A549 (cell line): Measurements from ENCODE around the gene NPBWR2.

ENCODE experiments used
- CBX2 ChIP-seq: fragments of 200-600 bp; sonication (generic); IDR thresholded peaks from 2 replicates; pipeline ENCODE4 v1.6.1; 2016; ENCODE audit warnings: low read depth, mild to moderate bottlenecking, borderline replicate concordance
- CTCF ChIP-seq: fragments of >200 bp; sonication (Bioruptor Twin); formaldehyde crosslinking; IDR thresholded peaks from 3 replicates; pipeline ENCODE4 v1.5.1; 2016
- EP300 ChIP-seq, 2 experiments: fragments of >200 bp; sonication (Bioruptor Twin); formaldehyde crosslinking; IDR thresholded peaks; 2 replicates in 1 of 2; 3 replicates in 1 of 2; pipeline ENCODE4 v1.6.1; 2016 to 2017
- FOSB ChIP-seq: fragments of 250-450 bp; sonication (Bioruptor Pico); IDR thresholded peaks from 2 replicates; pipeline ENCODE4 v1.5.0; 2020; ENCODE audit warnings: mild to moderate bottlenecking, moderate library complexity
- HOXA7 ChIP-seq: fragments of 250-450 bp; sonication (Bioruptor Pico); IDR thresholded peaks from 2 replicates; pipeline ENCODE4 v1.5.0; 2020; ENCODE audit warnings: mild to moderate bottlenecking, moderate library complexity
- MAX ChIP-seq: IDR thresholded peaks from 2 replicates; pipeline ENCODE4 v1.6.1; 2012
- PBX3 ChIP-seq: IDR thresholded peaks from 2 replicates; pipeline ENCODE4 v1.6.1; 2012
- PHF8 ChIP-seq: fragments of 200-600 bp; sonication (generic); IDR thresholded peaks from 2 replicates; pipeline ENCODE4 v1.6.1; 2016; ENCODE audit warnings: low read depth, mild to moderate bottlenecking, antibody characterized with exemption, moderate library complexity, borderline replicate concordance
- POLR2A ChIP-seq: IDR thresholded peaks from 2 replicates; pipeline ENCODE4 v1.6.1; 2012; ENCODE audit warnings: mild to moderate bottlenecking, low read length
- POLR2AphosphoS2 ChIP-seq: conservative IDR thresholded peaks from 2 replicates; pipeline ENCODE4 v1.6.1; 2012; ENCODE audit warnings: low read length, improper control_type of control experiment, inconsistent platforms
- REST ChIP-seq: fragments of 200-600 bp; sonication (generic); IDR thresholded peaks from 2 replicates; pipeline ENCODE4 v1.6.1; 2016; ENCODE audit warnings: antibody characterized with exemption, mild to moderate bottlenecking, moderate library complexity
- RNF2 ChIP-seq: fragments of 200-600 bp; sonication (generic); IDR thresholded peaks from 2 replicates; pipeline ENCODE4 v1.6.1; 2016; ENCODE audit warnings: low read depth, mild to moderate bottlenecking, antibody characterized with exemption, moderate library complexity, borderline replicate concordance
- SMC3 ChIP-seq: fragments of >200 bp; sonication (Bioruptor Twin); formaldehyde crosslinking; IDR thresholded peaks from 3 replicates; pipeline ENCODE4 v1.6.1; 2018; ENCODE audit warnings: inconsistent platforms
- USF2 ChIP-seq: fragments of 450-650 bp; IDR thresholded peaks from 2 replicates; pipeline ENCODE4 v1.6.1; 2014; ENCODE audit warnings: antibody characterized with exemption

GRCh38 chr20:64056889-64057627 lies 50.3 kb downstream of the NPBWR2 start:
- TF ChIP-seq POLR2A (no peak), POLR2AphosphoS2 (no peak), USF2 (no peak), CTCF (no peak), SMC3 (no peak), FOSB (CRISPR knock-in tag) (no peak), MAX (no peak), RNF2 (no peak), EP300 (IDR thresholded peaks at IDR 0.05) (no peak), PHF8 (no peak), CBX2 (no peak), PBX3 (no peak), HOXA7 (no peak), REST (no peak)
